H1 (cell line): ENCODE data around the gene INAFM1.

Source experiments
- EGR1 ChIP-seq: IDR thresholded peaks from 2 replicates; pipeline ENCODE4 v1.6.1; 2011; ENCODE audit warnings: low read depth, low read length, borderline replicate concordance
- JUN ChIP-seq: IDR thresholded peaks from 2 replicates; pipeline ENCODE4 v1.6.1; 2011; ENCODE audit warnings: low read depth, mild to moderate bottlenecking, improper control_type of control experiment, low read length
- POLR2A ChIP-seq, 2 experiments: IDR thresholded peaks; 1 replicate in 1 of 2; 2 replicates in 1 of 2; pipeline ENCODE4 v1.6.1; 2011; ENCODE audit warnings: low read depth in 2 of 2, low read length in 2 of 2, mild to moderate bottlenecking in 2 of 2; ENCODE audit errors: control extremely low read depth in 1 of 2
- TF ChIP-seq, protein P1 (sequence below): IDR thresholded peaks from 2 replicates; pipeline ENCODE4 v1.6.1; 2011; ENCODE audit warnings: low read depth, mild to moderate bottlenecking, low read length; ENCODE audit not compliant: insufficient read depth
- TF ChIP-seq, protein P2 (sequence below): IDR thresholded peaks from 2 replicates; pipeline ENCODE4 v1.6.1; 2012; ENCODE audit warnings: inconsistent platforms

DNA sequence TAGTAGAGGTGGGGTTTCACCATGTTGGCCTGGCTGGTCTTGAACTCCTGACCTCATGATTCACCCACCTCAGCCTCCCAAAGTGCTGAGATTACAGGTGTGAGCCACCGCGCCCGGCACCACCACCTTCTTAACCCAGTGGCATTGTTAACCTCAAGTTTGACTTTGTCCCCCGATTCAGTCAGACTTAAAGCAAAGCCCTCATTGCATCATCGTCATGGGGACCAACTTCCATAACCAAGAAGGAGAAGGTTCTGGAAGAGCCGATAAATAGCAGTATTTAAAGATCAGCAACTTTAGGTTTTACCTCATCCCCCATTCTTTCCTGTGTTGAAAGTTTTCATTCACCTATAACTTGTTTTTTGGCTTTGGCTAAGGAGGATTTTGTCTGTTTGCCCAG lies 6.7 kb upstream of the INAFM1 start:
- TF ChIP-seq, protein P1, sequence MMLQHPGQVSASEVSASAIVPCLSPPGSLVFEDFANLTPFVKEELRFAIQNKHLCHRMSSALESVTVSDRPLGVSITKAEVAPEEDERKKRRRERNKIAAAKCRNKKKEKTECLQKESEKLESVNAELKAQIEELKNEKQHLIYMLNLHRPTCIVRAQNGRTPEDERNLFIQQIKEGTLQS = no peak
- no peak for TF ChIP-seq EGR1
- TF ChIP-seq JUN = no peak
- TF ChIP-seq POLR2A (IDR thresholded peaks at IDR 0.05; ENCODE audit: control extremely low read depth in 1 of 2, low read depth in 2 of 2, low read length in 2 of 2) = no peak
- TF ChIP-seq, protein P2, sequence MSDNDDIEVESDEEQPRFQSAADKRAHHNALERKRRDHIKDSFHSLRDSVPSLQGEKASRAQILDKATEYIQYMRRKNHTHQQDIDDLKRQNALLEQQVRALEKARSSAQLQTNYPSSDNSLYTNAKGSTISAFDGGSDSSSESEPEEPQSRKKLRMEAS = no peak
